CMK (cell line): ENCODE results near the gene MS4A4A.

ENCODE experiments used
- DNase-seq: peaks from one replicate; pipeline ENCODE4 v3.0.0-alpha.2; 2010; ENCODE audit warnings: low read depth

MS4A4A gene

DNA sequence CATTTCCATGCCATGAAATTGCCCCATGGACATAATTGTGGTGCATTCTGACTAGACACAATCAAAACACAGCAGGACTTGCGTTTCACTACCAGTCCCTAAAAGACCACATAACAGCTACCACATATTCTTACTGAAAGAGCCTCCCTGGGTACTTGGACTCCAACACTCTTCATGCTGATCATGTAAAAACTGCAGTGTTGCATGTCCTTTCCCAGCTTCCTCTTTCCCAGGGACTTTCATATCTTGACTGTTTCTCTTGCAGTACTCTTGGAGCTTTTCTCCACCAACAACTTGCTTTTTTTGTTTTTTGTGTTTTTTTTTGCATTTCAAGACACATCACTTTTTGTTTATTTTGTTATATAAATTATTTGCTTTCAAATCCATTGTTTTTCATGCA lies 69.5 kb downstream of the MS4A4A start:
- no peak for DNase-seq

DNA sequence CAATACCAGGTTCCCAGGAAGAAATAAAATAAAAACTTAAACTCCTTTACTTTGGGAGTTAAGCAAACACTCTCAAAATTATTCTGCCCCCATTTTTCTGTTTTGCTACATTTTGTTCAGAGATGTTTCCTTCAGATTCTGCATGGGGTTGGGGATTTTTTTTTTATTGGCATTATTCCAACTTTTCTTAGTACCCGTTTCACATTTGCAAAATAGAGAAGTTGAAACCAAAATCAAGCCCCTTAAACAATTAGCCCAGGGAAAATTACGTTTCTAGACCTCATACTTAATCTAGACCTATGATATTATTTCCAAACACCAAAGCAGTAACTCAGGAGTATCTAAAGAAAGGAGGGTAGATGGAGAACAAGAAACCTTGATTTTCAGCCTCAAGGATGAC lies 77.3 kb downstream of the MS4A4A start:
- DNase-seq, result no peak
